Activated gamma-delta T cell treated with Interleukin-2 at 50 U/mL for 16 hours (primary cell): ENCODE measurements around the gene SMARCA4.

Source experiments
- DNase-seq: peaks from one replicate; pipeline ENCODE4 v3.0.0-alpha.2; 2020

The SMARCA4 gene

DNA sequence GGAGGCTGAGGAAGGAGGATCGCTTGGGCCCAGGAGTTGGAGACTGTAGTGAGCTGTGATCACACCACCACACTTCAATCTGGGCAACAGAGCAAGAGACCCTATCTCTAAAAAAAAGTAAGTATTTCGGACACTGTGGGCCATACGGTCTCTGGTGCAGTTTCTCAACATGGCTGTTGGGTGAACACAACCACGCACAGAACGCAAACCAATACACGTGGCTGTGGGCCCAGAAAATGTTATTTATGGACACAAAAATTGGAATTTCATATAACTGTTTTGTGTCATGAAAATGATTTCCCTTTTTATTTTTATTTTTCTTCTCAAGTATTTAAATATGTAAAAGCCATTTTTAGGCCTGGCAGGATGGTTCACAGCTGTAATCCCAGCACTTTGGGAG is 147.9 kb downstream of the SMARCA4 start:
- DNase-seq: no peak

DNA sequence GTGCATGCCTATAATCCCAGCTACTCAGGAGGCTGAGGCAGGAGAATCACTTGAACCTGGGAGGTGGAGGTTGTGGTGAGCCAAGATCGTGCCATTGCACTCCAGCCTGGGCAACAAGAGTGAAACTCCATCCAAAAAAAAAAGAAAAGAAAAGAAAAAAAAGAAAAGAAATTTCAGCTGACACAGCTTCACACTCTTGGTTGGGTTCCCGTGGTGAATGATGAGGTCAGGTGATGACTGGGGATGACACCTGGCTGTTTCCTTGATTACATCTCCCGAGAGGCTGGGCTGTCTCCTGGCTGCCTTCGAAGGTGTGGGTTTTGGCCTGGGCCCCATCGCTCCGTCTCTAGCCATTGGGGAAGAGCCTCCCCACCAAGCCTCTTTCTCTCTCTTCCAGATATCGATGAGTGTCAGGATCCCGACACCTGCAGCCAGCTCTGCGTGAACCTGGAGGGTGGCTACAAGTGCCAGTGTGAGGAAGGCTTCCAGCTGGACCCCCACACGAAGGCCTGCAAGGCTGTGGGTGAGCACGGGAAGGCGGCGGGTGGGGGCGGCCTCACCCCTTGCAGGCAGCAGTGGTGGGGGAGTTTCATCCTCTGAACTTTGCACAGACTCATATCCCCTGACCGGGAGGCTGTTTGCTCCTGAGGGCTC is 150.4 kb downstream of the SMARCA4 start:
- no peak for DNase-seq

DNA sequence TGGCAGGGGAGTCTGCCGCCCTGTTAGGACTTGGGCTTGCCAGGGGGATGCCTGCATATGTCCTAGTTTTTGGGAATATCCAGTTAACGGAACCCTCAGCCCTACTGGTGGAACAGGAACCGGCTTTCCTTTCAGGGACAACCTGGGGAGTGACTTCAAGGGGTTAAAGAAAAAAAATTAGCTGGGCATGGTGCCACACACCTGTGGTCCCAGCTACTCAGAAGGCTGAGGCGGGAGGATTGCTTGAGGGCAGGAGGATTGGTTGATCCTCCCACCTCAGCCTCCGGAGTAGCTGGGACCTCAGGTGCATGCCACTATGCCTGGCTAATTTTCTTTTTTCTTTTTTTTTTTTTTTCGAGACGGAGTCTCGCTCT is 150.9 kb downstream of the SMARCA4 start:
- no peak for DNase-seq
